ENCODE measurements around the gene TMEM51.
"Not testable (repeated sequence)": the region's sequence is repeated elsewhere in the genome, so short reads cannot be mapped to it uniquely, and the experiment has no call there.

TMEM51 gene

GRCh38 chr1:15154480-15155036 lies 1.0 kb downstream of the TMEM51 start:
- peak; percentile 26 for DNase-seq (ENCODE audit: low spot score)

- DNase-seq (ENCODE audit: low spot score): no peak
These were observed 1.6 kb downstream of the TMEM51 start for GRCh38 chr1:15155191-15155590.

DNA sequence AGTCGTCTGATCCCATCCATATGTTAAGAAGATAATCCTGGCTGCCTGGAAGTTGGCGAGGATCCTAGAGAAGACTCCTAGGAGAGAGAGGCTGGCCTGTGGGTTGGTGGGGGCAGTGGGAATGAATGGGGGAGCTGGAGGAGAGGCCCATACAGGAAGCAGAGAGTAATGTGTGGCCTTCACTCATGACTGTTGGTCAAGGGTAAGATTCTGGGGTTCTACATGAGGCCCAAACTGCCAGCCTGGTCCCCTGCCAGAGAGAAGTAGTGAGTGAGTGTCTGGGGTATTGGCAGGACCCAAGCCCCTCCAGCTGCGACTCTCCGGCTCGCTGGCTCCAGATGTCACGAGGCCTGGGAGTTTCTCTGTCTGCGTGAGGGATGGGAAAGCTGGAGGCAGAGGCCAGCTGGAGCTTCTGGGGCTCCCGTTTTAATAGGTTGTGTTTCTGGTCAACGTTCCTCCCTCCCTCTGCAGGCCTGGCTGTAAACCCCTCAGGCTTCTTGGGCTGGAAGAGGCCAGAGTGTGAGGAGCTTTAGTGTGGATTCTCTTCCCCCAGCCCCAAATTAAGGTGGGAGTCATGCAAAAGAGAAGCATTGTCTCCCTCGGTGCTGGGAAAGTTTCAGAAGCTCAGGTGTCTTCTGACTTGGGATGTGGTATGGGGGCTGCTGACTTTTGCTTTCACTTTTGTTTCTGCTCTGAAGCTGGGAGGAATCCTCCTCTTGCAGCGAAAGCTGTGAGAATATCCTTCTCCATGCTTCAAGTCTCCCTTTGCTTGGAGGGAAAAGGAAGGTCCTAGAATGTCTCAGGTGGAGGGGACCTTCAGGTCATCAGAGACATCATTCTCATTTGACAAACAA lies 2.6 kb downstream of the TMEM51 start:
- no peak for DNase-seq (ENCODE audit: low spot score)

DNA sequence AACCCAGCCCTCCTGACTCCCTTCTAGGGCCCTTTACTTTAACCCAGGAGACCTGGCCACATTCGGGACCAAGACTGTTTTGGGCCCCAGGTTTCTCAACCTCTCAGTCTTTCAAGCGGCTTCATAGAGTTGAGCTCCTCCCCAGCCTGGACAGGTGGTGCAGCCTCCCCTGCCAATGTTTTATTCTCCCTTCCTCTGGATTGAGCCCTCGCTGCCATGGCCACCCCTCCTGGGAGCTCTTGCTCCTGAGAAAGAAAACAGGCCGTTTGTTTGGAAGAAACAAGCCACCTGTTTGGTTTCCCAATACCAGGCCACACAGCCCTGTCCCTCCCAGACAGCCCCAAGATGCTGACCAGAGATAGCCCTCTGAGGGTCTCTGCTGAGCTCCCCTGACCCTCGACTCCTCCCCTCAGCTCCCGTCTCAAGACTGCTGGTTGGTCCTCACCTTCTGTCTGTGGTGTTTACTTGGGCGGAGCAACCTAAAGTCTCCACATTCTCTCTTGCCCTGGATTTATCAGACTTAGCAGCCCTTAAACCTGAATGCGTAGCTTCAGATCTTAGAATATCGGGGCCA lies 3.3 kb downstream of the TMEM51 start:
- DNase-seq (ENCODE audit: low spot score): no peak

DNA sequence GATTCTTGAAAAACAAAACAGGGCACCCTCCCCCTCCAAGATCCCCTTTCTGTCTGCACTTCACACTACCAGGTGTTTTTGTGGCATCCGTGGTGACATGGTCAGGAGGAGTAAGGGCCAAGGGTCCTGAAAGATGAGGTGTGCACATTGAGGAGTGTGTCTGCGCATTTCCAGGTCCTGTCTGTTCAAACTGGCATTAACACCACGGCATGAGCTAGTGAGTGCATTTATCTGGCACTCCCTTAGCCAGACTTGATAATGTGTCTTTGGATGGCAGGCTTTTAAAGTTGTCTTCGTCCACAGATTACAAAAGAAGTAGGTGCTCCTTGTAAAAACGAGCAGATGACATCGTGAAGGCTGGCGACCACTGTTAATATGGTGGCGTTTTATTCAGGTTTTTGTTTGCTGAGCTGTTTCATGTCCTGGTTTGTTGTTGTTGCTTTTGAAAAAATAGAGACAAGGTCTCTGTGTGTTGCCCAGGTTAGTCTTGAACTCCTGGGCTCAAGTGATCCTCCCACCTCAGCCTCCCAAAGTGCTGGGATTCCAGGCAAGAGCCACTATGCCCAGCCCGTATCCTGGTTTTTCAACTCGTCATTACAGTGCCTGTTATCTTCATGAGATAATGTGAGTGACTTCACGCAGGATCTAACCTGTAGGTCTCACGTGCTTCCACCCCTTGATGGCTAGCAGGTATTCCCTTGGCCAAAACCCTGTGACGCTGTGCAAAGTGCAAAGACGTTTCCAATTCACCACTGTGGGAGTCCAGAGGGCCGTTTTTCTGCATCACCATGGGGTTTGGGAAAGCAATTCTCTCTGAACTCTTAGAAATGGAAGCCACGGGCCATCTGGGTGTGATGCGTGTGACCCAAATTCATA lies 4.2 kb downstream of the TMEM51 start:
- DNase-seq (ENCODE audit: low spot score): no peak

DNA sequence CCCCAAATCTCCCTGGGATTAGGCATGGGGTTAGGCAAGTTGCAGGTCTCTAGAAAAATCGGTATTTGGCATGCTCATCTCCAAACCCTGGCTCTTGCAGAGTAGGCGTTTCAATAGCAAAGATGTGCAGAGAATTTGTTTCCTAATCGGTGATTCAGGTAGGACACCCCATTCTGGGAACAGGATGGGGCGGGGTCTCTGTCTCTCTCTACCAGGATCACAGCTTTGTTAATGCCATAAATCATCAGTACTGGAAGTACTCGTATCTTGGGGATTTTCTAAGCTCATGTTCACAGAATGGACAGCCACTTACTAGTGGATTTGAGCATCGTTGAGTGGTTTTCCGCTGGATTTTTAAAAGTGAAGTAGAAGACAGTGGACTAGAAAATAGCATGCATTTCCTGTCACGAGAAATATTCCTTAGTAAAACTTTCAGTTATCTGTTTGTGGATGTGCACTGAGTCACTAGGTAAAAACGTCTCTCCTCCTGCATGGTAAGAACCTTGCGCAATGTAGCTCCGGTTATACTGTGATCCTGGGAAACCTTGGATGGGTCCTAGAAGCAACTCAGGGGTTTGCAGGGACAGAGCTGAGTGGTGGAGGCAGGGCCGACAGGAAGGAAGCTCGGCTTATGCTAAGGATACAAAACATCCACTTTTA lies 5.1 kb downstream of the TMEM51 start:
- peak; percentile 39 for DNase-seq (ENCODE audit: low spot score)

- no peak for DNase-seq (ENCODE audit: low spot score)
These were observed 5.6 kb downstream of the TMEM51 start for GRCh38 chr1:15159166-15159555.

DNA sequence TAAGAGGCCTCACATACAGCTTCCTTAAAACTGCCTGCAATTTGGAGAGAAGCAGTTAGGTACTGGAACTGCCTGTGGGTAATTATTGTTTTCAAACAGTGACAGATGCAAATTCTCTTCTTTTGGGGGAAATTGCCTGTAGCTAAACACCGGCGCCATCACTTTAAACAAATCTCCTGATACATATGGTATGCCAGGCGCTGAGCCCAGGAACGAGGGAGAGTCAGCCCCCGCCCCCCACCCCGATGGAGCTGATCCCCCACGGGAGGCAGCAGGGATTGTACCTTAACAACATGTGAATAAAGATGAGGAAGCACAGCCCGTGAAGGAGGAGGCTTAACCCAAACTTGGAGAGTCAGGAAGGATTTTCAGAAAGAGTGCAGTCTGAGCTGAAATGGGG lies 7.1 kb downstream of the TMEM51 start:
- DNase-seq (ENCODE audit: low spot score): no peak

- DNase-seq (ENCODE audit: low spot score): no peak
These were observed 13.8 kb downstream of the TMEM51 start for GRCh38 chr1:15167386-15167785.

DNA sequence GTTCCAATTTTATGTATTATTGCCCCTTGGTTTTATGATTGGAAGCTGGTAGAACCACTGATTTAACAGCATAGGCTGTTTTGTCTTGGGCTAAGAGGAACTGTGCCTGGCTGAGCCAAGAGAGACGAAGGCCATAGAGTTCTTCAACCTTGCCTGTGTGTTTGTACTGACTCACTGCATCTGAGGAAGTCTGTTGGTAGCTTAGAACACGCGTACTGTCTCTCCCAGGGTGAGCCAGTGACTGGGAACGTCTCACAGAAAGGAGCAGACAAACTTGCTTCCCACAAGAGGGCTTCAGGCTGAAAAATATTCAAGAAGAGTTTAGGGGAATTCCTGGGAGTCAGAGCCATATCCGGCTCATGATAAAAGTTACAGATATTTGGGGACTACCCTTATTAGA lies 14.9 kb downstream of the TMEM51 start:
- DNase-seq (ENCODE audit: low spot score): peak; percentile 72

DNA sequence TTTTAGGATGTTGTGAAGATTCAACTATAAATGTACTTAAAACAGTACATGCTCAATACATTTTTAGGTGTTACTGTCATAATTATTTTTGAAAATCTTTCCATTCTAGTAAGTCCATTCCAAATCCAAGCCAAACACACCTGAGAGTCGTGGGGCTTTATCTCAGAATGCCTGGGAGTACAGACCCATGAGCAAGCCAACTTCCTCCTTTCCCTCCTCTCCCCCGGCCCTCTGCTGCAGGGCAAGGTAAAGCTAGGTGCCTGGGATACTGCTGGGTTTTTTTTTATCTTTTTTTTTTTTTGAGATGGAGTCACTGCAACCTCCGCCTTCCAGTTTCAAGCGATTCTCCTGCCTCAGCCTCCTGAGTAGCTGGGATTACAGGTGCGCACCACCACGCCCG lies 16.5 kb downstream of the TMEM51 start:
- no peak for DNase-seq (ENCODE audit: low spot score)

DNA sequence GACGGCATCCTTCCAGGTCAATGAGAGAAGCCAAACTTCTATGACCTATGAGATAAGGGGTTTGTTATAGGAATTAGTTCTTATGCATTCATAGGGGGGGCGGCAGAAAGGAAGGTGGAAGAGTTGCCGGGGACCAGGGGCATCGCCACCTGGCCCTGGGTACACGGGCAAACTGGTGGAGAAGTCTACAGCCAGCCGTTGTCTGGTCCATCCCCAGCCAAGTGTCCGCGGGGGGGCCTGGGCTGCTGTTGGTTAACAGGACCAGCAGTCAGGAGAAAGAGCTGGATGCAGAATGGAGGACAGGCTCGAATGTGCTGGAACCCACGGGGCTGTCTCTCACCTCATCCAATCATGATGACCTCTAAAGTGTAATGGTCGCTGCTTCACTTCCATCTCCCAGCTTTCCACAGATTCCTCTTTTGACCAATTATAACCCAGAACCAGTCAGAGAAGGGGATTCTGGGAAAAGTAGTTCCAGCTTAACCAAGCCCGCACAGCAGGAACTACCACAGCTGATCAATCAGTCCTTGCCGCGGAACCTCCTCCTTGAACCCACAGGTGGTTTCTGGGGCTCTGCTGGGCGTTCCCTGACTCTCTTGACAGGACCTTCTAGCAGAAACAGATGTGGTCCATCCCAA lies 17.8 kb downstream of the TMEM51 start:
- DNase-seq (ENCODE audit: low spot score): no peak

DNA sequence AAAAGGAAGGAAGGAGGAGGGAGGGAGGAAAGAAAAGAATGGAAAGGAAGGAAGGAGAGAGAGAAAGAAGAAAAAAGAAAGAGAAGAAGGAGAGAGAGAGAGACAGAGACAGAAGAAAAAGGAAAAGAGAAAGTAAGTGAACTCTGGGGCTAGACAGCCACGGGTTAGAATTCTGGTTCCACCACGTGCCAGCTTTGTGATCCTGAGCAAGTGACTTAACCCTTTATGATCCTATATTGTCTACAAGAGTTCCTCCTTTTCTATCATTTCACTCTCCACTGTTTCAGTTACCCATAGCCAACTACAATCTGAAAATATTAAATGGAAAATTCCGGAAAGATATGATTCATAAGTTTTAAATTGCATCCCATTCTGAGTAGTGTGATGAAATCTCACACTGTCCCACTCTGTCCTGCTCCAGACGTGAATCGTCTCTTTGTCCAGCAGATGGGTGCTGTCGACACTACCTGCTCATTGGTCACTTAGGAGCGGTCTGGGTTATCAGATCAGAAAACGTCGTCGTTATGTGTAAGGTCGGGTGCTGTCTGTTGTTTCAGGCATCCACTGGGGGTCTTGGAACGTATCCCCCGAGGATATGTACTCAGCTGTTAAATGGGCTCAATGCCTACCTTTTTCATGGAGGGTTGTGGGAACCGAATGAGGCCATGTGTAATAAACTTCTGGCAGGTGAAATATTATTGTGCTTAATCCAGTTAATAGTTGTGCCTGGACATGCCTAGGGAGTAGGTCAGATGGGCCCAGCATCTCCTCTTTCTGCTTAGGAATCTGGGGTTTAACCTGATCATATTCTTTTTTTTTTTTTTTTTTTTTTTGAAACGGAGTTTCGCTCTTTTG lies 19.1 kb downstream of the TMEM51 start:
- peak; percentile 26 for DNase-seq (ENCODE audit: low spot score)

- DNase-seq (ENCODE audit: low spot score): no peak
These were observed 20.5 kb downstream of the TMEM51 start for GRCh38 chr1:15173863-15174614.

DNA sequence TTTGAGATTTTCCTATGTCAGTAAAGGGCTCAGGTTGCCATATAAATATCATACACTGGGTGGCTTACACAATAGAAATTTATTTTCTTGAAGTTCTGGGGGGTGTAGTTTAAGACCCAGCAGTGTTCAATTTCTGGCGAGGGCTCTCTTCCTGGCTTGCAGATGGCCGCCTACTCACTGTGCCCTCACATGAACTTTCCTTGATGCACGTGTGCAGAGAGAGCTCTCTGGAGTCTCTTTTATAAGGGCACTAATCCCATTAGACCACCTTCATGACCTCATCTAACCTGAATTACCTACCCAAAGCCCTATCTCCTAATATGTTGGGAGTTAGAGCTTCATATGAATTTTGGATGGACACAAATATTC lies 21.1 kb downstream of the TMEM51 start:
- no peak for DNase-seq (ENCODE audit: low spot score)

GRCh38 chr1:15175324-15176094 lies 22.0 kb downstream of the TMEM51 start:
- DNase-seq (ENCODE audit: low spot score): not testable (repeated sequence)

DNA sequence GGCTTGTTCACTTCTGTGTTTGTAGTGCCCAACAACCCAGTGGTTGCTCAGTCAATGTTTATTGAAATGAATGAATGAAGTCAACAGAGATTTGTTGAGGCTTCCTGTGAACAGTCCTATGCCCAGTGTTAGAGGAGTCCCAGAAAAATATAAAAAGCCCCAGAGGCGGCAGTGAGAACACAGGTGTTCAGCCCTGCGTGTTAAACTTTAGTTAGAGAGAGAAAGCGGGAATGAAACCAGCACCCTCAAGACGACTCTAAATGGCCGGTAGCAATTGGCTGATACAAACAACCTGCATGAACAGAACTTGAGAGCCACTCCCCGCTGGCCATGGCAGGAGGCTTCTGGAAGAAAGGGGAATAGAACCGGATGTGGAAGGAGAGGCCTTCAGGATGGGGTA lies 22.6 kb downstream of the TMEM51 start:
- DNase-seq (ENCODE audit: low spot score): no peak

DNA sequence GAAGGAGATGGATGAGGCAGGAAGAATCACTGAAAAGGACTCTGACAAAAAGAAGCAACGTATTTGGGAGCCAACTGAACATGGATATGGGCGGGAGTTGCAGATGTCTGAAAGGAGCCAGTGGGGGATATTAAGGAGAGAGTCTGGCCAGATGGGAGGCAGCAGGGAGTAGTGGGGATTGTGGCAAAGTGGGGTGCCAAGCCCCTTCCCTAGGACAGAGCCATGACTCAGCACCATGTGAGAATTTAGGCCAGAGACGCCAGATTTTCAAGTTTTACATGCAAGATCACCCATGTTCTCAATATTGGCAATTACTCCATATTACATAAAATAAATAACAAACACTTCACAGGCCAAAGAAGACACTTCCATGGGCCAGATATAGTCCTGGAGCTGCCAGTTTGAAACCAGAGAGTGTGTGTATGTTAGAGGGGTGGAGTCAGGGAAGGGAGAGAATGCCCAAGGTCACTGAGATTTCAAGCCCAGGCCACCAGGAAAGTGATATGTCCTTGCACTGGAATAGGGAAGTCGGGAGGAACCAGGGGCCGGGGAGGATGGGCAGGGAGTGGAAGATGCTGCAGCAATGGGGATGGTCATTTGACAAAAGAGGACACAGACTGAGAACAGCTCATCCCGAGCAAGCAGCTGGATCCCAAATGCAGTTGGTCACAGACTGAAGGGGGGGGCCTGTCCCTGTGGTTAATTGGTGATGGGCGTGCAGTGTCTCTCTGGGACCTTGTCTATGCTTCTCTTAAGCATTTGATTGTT lies 23.5 kb downstream of the TMEM51 start:
- no peak for DNase-seq (ENCODE audit: low spot score)
